Natural killer cell (primary cell): ENCODE data around the gene ECHS1. TPM values are rescaled to one million over a fixed set of nuclear protein-coding genes. Genes with fewer than 3 reads are reported as not detected.

Experiments used
- ATAC-seq, 3 donors: fragments of 150-1000 bp in 2 of 3; fragments of 200-7000 bp in 1 of 3; cut with Tn5 transposase; 1 replicate in 1 of 3; 2 replicates in 2 of 3; pipeline ENCODE4 v1.10.0; 2021; ENCODE audit warnings: mild to moderate bottlenecking in 2 of 3, moderate library complexity in 2 of 3
- DNase-seq, 2 donors: peaks; one replicate each; pipeline versions ENCODE4 v3.0.0 to v3.0.0-alpha.2; 2013 to 2021; ENCODE audit warnings: mixed read lengths in 1 of 2
- H3K27ac ChIP-seq: one replicate; pipeline ENCODE4 v1.5.1; 2013; ENCODE audit warnings: mild to moderate bottlenecking, low read length
- H3K27me3 ChIP-seq: one replicate; pipeline ENCODE4 v1.6.1; 2013; ENCODE audit warnings: low read length; ENCODE audit not compliant: control insufficient read depth, insufficient read depth
- H3K36me3 ChIP-seq: one replicate; pipeline ENCODE4 v1.6.1; 2013; ENCODE audit warnings: low read length; ENCODE audit not compliant: control insufficient read depth, insufficient read depth
- H3K4me1 ChIP-seq: one replicate; pipeline ENCODE4 v1.6.1; 2013; ENCODE audit warnings: low read length; ENCODE audit not compliant: control insufficient read depth, insufficient read depth
- H3K4me3 ChIP-seq: one replicate; pipeline ENCODE4 v1.5.1; 2013; ENCODE audit warnings: low read length
- H3K9me3 ChIP-seq: one replicate; pipeline ENCODE4 v1.6.1; 2013; ENCODE audit warnings: low read length; ENCODE audit not compliant: control insufficient read depth, insufficient read depth
- H3K27ac Mint-ChIP-seq, 2 donors: one replicate each; pipeline ENCODE4 v1.8.0; 2022; ENCODE audit warnings: mild to moderate bottlenecking in 2 of 2, mixed read lengths in 2 of 2, moderate library complexity in 1 of 2
- H3K27me3 Mint-ChIP-seq, 2 donors: one replicate each; pipeline ENCODE4 v1.8.0; 2022; ENCODE audit warnings: low read depth in 2 of 2, mixed read lengths in 2 of 2
- H3K36me3 Mint-ChIP-seq: one replicate; pipeline ENCODE4 v1.8.0; 2022; ENCODE audit warnings: mixed read lengths
- H3K4me1 Mint-ChIP-seq, 2 donors: one replicate each; pipeline ENCODE4 v1.8.0; 2022; ENCODE audit warnings: mixed read lengths in 2 of 2
- H3K4me3 Mint-ChIP-seq: one replicate; pipeline ENCODE4 v1.8.0; 2022; ENCODE audit warnings: mild to moderate bottlenecking, moderate library complexity, mixed read lengths
- H3K9me3 Mint-ChIP-seq, 2 donors: one replicate each; pipeline ENCODE4 v1.8.0; 2022; ENCODE audit warnings: mixed read lengths in 2 of 2
- WGBS: methylation state at CpG from one replicate; pipeline ENCODE4 v1.1.7; 2013; ENCODE audit warnings: missing lambda C conversion rate; ENCODE audit not compliant: insufficient coverage; 5-methylcytosine and 5-hydroxymethylcytosine counted together
- intact Hi-C: fragments of 100-400 bp; cut with micrococcal nuclease; formaldehyde crosslinking; loops from one replicate; pipeline ENCODE4 v1.14.2; 2022
- total RNA-seq, 4 donors: library from RNA; stranded (reverse); fragments of 120-200 nt in 1 of 4; gene quantifications; one replicate each; pipeline versions ENCODE4 v1.2.3 to v1.2.4, GENCODE V29; 2013 to 2022
- TF ChIP-seq, protein P1 (sequence below): fragments of 200-600 bp; IDR thresholded peaks from one replicate; pipeline ENCODE4 v1.8.0; 2022; ENCODE audit warnings: antibody characterized with exemption

ECHS1 gene
- total RNA-seq, 3 donors from 2014 or later (not counting 1 experiment from before 2014, with no cell fraction given): 17.7 to 21.3 (median 19.9) TPM

DNA sequence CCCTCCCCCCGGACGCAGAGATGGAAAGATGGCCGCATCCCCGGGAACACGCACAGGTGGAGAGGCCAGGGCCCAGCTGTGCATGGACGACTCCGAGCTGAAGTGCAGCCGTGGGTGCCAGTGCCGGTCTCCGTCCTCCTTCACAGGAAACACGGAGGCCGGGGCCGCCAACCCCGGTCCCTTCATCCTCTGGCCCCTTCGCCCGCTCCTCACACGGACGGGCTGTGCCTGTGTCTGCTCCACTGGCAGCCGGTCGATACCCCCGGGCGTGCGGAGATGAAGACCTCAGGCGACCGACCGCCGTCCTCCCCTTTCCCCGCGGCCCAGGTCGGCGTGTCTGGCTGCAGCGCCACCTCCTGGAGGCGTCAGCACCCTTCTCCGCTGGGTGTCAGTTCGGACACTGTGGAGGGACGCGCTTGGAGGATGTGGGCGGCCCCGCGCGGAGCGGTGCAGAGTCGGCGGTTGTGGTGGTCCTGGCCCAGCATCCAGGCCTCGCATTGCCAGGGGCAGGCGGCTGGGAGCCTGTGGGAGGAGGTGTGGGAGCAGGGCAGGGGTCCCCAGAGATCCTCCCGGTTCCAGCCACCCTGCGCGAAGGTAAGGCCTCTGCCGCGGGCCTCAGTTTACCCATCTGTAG lies 54.5 kb downstream of the ECHS1 start:
- peak overlapping the region; percentile 23 for H3K4me3 ChIP-seq
- peaks cover 14% of the 10 kb centered on the region for H3K4me1 ChIP-seq
- peaks cover 0 to 13% of the 10 kb centered on the region in 2 donors for H3K27me3 Mint-ChIP-seq
- no peak overlapping the region for H3K27ac ChIP-seq
- no peaks in the 10 kb centered on the region for H3K36me3 Mint-ChIP-seq
- intact Hi-C loops: no loop called here
- no peaks in the 10 kb centered on the region for H3K36me3 ChIP-seq
- peaks cover 7 to 18% of the 10 kb centered on the region in 2 donors for H3K4me1 Mint-ChIP-seq
- H3K9me3 ChIP-seq: peaks cover 3% of the 10 kb centered on the region
- DNase-seq (peak; percentile 70 to 83), ATAC-seq (peak; percentile 92 to 97 (median 97))
- no peaks in the 10 kb centered on the region for H3K9me3 Mint-ChIP-seq
- 9% methylated on average over 50 of the region's 51 CpGs for WGBS
- no peaks in the 10 kb centered on the region for H3K27me3 ChIP-seq
- peak overlapping the region in 1 of 2 donors; percentile 55 for H3K27ac Mint-ChIP-seq
- H3K4me3 Mint-ChIP-seq: peak overlapping the region; percentile 63
- TF ChIP-seq, protein P1, sequence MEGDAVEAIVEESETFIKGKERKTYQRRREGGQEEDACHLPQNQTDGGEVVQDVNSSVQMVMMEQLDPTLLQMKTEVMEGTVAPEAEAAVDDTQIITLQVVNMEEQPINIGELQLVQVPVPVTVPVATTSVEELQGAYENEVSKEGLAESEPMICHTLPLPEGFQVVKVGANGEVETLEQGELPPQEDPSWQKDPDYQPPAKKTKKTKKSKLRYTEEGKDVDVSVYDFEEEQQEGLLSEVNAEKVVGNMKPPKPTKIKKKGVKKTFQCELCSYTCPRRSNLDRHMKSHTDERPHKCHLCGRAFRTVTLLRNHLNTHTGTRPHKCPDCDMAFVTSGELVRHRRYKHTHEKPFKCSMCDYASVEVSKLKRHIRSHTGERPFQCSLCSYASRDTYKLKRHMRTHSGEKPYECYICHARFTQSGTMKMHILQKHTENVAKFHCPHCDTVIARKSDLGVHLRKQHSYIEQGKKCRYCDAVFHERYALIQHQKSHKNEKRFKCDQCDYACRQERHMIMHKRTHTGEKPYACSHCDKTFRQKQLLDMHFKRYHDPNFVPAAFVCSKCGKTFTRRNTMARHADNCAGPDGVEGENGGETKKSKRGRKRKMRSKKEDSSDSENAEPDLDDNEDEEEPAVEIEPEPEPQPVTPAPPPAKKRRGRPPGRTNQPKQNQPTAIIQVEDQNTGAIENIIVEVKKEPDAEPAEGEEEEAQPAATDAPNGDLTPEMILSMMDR: peak; percentile 85

DNA sequence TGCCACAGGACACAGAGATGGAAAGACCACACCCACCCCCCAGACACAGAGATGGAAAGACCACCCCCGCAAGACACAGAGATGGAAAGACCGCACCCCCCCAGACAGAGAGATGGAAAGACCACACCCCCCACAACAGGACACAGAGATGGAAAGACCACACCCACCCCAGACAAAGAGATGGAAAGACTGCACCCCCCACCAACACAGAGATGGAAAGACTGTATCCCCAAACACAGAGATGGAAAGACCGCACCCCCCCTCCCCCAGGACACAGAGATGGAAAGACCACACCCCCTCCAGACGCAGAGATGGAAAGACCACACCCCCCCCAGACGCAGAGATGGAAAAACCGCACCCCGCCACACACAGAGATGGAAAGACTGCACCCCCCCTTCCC lies 56.4 kb downstream of the ECHS1 start:
- intact Hi-C loops: no loop called here
- peaks cover 3% of the 10 kb centered on the region for H3K9me3 ChIP-seq
- no peaks in the 10 kb centered on the region for H3K27me3 ChIP-seq
- H3K4me1 Mint-ChIP-seq: peaks cover 7 to 18% of the 10 kb centered on the region in 2 donors
- no peak overlapping the region for H3K27ac ChIP-seq
- DNase-seq (no peak), ATAC-seq (no peak)
- no peak overlapping the region for H3K27ac Mint-ChIP-seq
- TF ChIP-seq, protein P1: no peak
- H3K9me3 Mint-ChIP-seq: no peaks in the 10 kb centered on the region
- peaks cover 11% of the 10 kb centered on the region for H3K36me3 ChIP-seq
- no peaks in the 10 kb centered on the region for H3K36me3 Mint-ChIP-seq
- H3K4me3 ChIP-seq: no peak overlapping the region
- WGBS: 100% methylated on average over 1 of the region's 7 CpGs
- H3K4me1 ChIP-seq: peaks cover 14% of the 10 kb centered on the region
- H3K4me3 Mint-ChIP-seq: no peak overlapping the region
- H3K27me3 Mint-ChIP-seq: peaks cover 0 to 11% of the 10 kb centered on the region in 2 donors

DNA sequence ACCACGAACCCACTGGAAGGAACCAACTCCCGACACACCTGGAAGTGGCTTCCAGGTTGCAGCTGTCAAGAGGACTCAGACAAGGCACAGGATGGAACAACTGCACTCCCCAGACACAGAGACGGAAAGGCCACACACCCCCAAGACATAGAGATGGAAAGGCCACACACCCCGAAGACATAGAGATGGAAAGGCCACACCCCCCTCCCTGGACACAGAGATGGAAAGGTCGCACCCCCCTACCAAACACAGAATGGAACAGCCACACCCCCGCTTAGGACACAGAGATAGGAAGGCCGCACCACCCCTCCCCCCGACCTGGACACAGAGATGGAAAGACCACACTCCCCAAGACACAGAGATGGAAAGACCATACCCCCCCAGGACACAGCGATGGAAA lies 56.9 kb downstream of the ECHS1 start:
- no peak overlapping the region for H3K27ac Mint-ChIP-seq
- Histone ChIP-seq H3K27me3 (no peaks in the 10 kb centered on the region), H3K4me1 (peaks cover 14% of the 10 kb centered on the region), H3K27ac (no peak overlapping the region), H3K4me3 (no peak overlapping the region), H3K9me3 (peaks cover 3% of the 10 kb centered on the region), H3K36me3 (peaks cover 14% of the 10 kb centered on the region)
- TF ChIP-seq, protein P1: no peak
- peaks cover 0 to 11% of the 10 kb centered on the region in 2 donors for H3K27me3 Mint-ChIP-seq
- intact Hi-C loops: no loop called here
- WGBS: 81% methylated on average over 4 of the region's 9 CpGs
- no peak for DNase-seq
- no peak for ATAC-seq
- H3K36me3 Mint-ChIP-seq: no peaks in the 10 kb centered on the region
- peaks cover 7 to 18% of the 10 kb centered on the region in 2 donors for H3K4me1 Mint-ChIP-seq
- no peak overlapping the region for H3K4me3 Mint-ChIP-seq
- no peaks in the 10 kb centered on the region for H3K9me3 Mint-ChIP-seq

DNA sequence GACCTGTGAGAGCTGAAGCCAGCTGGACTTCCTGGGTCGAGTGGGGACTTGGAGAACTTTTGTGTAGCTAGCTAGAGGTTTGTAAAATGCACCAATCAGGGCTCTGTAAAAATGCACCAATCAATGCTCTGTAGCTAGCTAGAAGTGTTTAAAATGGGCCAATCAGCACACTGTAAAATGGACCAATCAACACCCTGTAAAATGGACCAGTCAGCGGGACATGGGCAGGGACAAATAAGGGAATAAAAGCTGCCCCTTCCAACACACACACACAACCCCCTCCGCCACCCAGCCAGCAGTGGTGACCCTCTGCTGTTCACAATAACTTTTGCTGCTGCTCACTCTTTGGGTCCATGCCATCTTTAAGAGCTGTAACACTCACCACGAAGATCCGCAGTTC lies 57.3 kb downstream of the ECHS1 start:
- peaks cover 17% of the 10 kb centered on the region for H3K36me3 ChIP-seq
- TF ChIP-seq, protein P1: no peak

More for the DNA sequence above, 57.3 kb downstream of the ECHS1 start:
- Histone ChIP-seq H3K9me3 (peaks cover 2% of the 10 kb centered on the region), H3K27ac (no peak overlapping the region), H3K4me3 (no peak overlapping the region), H3K4me1 (peaks cover 14% of the 10 kb centered on the region), H3K27me3 (no peaks in the 10 kb centered on the region)
- DNase-seq (no peak), ATAC-seq (no peak)
- Mint-ChIP-seq H3K27me3 (peaks cover 0 to 11% of the 10 kb centered on the region in 2 donors), H3K36me3 (no peaks in the 10 kb centered on the region), H3K27ac (no peak overlapping the region), H3K4me3 (no peak overlapping the region), H3K4me1 (peaks cover 7 to 18% of the 10 kb centered on the region in 2 donors), H3K9me3 (no peaks in the 10 kb centered on the region)
- intact Hi-C loops: no loop called here
- 76% methylated on average over 5 of the region's 5 CpGs for WGBS
